ENCODE results near the gene ADRA2B.
"Not testable (repeated sequence)": the region's sequence is repeated elsewhere in the genome, so short reads cannot be mapped to it uniquely, and the experiment has no call there.

The ADRA2B gene

DNA sequence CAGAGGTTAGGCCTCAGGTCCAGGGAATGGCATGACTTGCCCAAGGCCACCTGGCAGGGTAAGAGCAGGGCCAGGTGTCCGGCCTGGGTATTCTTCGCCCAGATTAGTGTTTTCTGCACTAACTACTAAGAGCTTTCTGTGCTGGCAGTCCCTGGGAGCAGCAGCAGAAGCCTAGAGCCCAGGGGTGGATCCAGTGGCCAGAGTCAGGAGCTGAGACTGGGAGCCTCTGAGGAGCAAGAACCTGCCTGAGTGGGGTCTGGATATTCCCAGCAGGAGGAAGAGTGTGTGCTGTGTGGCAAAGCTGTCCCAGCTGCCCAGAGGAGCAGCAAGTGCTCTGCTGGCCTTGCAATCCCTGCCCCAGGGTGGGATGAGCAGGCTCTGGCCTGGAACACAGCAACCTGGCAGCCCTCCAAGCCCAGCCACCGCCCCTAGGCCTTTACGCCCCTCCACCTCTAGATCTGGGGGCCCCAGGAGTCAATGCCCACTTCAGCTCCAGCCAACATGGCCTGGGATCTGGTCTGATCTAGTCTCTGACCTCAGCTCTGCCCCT, 50.9 kb downstream of the ADRA2B start:
- TF ChIP-seq, protein P1, sequence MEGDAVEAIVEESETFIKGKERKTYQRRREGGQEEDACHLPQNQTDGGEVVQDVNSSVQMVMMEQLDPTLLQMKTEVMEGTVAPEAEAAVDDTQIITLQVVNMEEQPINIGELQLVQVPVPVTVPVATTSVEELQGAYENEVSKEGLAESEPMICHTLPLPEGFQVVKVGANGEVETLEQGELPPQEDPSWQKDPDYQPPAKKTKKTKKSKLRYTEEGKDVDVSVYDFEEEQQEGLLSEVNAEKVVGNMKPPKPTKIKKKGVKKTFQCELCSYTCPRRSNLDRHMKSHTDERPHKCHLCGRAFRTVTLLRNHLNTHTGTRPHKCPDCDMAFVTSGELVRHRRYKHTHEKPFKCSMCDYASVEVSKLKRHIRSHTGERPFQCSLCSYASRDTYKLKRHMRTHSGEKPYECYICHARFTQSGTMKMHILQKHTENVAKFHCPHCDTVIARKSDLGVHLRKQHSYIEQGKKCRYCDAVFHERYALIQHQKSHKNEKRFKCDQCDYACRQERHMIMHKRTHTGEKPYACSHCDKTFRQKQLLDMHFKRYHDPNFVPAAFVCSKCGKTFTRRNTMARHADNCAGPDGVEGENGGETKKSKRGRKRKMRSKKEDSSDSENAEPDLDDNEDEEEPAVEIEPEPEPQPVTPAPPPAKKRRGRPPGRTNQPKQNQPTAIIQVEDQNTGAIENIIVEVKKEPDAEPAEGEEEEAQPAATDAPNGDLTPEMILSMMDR (IDR thresholded peaks at IDR 0.05; ENCODE audit: low read length, missing control alignments) = no peak
- no peak for DNase-seq (ENCODE audit: low read depth)
- no peak overlapping the region for H3K4me3 ChIP-seq (replicated peaks; ENCODE audit: low read depth, low read length)

DNA sequence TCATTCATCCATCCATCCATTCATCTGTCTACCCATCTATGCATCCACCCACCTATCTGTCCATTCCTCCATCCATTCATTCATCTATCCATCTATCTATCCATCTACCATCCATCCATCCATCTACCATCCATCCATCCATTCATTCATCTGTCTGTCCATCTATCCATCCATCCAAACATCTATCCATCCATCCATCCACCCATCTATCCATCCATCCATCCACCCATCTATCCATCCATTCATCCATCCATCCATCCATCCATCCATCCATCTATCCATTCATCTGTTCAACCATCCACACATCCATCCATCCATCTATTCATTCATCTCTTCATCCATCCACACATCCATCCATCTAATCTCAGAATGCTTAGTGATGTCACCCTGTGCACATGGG, 51.6 kb downstream of the ADRA2B start:
- H3K4me3 ChIP-seq (replicated peaks; ENCODE audit: low read depth, low read length); DNase-seq (ENCODE audit: low read depth): not testable (repeated sequence)

DNA sequence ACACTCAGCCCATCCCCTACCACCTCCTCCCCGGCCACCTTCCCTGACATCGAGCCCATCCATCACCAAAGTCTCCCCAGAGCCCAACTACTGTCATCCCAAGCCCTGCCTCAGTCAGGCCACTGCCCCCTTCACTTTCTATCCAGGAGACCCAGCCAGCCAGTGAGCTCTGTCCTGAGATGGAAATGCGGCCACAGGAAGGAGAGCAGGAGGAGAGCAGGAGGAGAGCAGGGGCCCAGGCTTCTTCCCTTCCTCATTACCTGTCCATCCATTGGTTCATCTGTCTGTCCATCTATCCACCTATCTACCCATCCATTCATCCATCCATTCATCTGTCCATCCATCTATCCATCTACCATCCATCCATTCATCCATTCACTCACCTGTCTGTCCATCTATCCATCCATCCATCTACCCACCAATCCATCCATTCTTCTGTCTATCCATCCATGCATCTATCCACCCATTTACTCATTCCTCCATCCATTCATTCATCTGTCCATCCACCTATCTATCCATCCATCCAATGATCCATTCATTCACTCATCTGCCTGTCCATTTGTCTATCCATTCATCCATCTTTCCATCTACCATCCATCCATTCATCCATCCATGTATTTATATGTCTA, 52.2 kb downstream of the ADRA2B start:
- not testable (repeated sequence) for H3K4me3 ChIP-seq (replicated peaks; ENCODE audit: low read depth, low read length); DNase-seq (ENCODE audit: low read depth)

DNA sequence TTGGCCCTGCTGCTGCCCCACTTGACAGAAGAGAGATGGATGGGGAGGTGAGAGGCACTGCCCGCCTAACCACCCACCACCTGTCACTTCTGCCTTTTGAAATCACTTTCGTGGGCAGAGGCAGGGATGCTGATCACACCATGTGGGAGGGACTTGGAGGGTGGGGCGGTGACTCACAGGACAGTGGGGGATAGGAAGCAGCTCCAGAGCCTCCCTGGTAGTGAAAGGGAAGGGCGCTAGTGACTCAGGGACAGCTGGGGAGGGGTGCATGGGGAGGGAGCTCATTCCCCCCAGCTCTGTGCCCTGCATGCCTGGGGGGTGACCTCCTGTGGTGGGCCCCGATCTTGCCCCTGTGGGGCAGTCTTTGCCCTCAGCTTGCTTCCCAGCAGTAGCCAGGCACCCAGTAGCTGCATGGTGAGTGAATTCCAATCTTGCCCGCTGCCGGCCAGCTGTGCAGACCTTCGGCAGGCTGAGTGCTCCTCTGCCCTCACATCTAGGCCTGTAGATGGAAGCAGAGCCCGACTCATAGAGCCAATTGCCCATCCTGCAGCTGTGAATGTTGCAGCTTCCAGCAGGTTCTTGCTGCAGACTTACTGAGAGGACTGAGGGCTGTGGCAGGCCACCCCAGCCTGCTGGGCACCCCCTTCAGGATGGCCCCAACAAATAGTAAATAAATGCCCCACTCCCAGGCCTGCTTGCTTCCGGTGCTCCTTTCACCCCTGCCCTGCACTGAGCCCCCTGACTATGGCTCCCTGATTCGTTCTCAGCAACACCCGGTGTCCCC, 53.1 kb downstream of the ADRA2B start:
- DNase-seq (ENCODE audit: low read depth) = peak; percentile 57
- not testable (repeated sequence) for H3K4me3 ChIP-seq (replicated peaks; ENCODE audit: low read depth, low read length)
- TF ChIP-seq, protein P1 (IDR thresholded peaks at IDR 0.05; ENCODE audit: low read length, missing control alignments) = peak; percentile 19

Measured in fibroblast of pulmonary artery (primary cell).